Measurements from ENCODE around the gene FOSL1. TPM values are rescaled to one million over a fixed set of nuclear protein-coding genes. Genes with fewer than 3 reads are reported as not detected.
"Not testable (repeated sequence)": the region's sequence is repeated elsewhere in the genome, so short reads cannot be mapped to it uniquely, and the experiment has no call there.

FOSL1 gene
- total and polyA plus RNA-seq, 5 donors = 0.57 to 5.5 (median 0.97) TPM

GRCh38 chr11:65849366-65849765 lies 50.8 kb downstream of the FOSL1 start:
- WGBS = 67% methylated on average over 8 of the region's 8 CpGs
- Histone ChIP-seq H3K9me3 (ENCODE audit: control insufficient read depth, low read length) (no peaks in the 10 kb centered on the region), H3K27ac (ENCODE audit: low read length) (no peak overlapping the region), H3K4me3 (ENCODE audit: low read length) (no peak overlapping the region), H3K4me1 (ENCODE audit: control insufficient read depth, insufficient read depth, low read length) (no peaks in the 10 kb centered on the region), H3K27me3 (ENCODE audit: control insufficient read depth, insufficient read depth) (no peaks in the 10 kb centered on the region)
- no peak for ATAC-seq
- intact Hi-C loops (cut with DNase I) = no loop called here
- DNase-seq = peak in 1 of 3 donors; percentile 29

GRCh38 chr11:65848693-65849092 lies 51.5 kb downstream of the FOSL1 start:
- H3K27ac ChIP-seq (ENCODE audit: low read length); H3K4me3 ChIP-seq (ENCODE audit: low read length); ATAC-seq; H3K9me3 ChIP-seq (ENCODE audit: control insufficient read depth, low read length); H3K4me1 ChIP-seq (ENCODE audit: control insufficient read depth, insufficient read depth, low read length); intact Hi-C loops (cut with DNase I); DNase-seq; H3K27me3 ChIP-seq (ENCODE audit: control insufficient read depth, insufficient read depth): not testable (repeated sequence)
- 61% methylated on average over 7 of the region's 7 CpGs for WGBS

- H3K27ac ChIP-seq (ENCODE audit: low read length) = no peak overlapping the region
- H3K27me3 ChIP-seq (ENCODE audit: control insufficient read depth, insufficient read depth) = no peaks in the 10 kb centered on the region
- WGBS = 67% methylated on average over 3 of the region's 3 CpGs
- no peak for DNase-seq
- intact Hi-C loops (cut with DNase I) = no loop called here
- H3K4me3 ChIP-seq (ENCODE audit: low read length) = no peak overlapping the region
- ATAC-seq = no peak
- H3K4me1 ChIP-seq (ENCODE audit: control insufficient read depth, insufficient read depth, low read length) = no peaks in the 10 kb centered on the region
- H3K9me3 ChIP-seq (ENCODE audit: control insufficient read depth, low read length) = no peaks in the 10 kb centered on the region
These were observed 52.4 kb downstream of the FOSL1 start for GRCh38 chr11:65847746-65848145.

- H3K4me3 ChIP-seq (ENCODE audit: low read length) = no peak overlapping the region
- H3K27me3 ChIP-seq (ENCODE audit: control insufficient read depth, insufficient read depth) = no peaks in the 10 kb centered on the region
- H3K9me3 ChIP-seq (ENCODE audit: control insufficient read depth, low read length) = no peaks in the 10 kb centered on the region
- no peak overlapping the region for H3K27ac ChIP-seq (ENCODE audit: low read length)
- intact Hi-C loops (cut with DNase I) = no loop called here
- WGBS = 88% methylated on average over 10 of the region's 10 CpGs
- H3K4me1 ChIP-seq (ENCODE audit: control insufficient read depth, insufficient read depth, low read length) = no peaks in the 10 kb centered on the region
- no peak for ATAC-seq
- DNase-seq = no peak
These were observed 55.8 kb downstream of the FOSL1 start for GRCh38 chr11:65844231-65844872.

DNA sequence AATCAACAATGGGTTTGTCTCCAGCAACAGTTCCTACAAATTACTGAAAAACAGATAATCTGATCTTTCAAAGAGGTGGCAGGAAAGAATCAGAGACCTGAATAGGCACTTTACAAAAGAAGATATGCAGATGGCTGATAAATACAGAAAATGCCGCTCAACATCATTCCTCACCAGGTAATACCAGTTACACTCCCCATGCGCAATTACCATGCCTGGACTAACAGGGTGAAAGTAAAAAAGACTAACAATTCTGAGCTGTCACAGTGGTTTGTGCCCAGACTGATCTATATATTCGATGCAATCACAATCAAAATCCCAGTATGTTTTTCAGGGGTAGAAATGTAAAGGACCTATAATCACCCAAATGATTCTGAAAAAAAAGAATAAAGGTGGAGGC lies 56.4 kb downstream of the FOSL1 start:
- WGBS = 92% methylated on average over 3 of the region's 3 CpGs
- ATAC-seq (no peak), DNase-seq (no peak)
- Histone ChIP-seq H3K27me3 (ENCODE audit: control insufficient read depth, insufficient read depth) (no peaks in the 10 kb centered on the region), H3K27ac (ENCODE audit: low read length) (no peak overlapping the region), H3K4me3 (ENCODE audit: low read length) (no peak overlapping the region), H3K9me3 (ENCODE audit: control insufficient read depth, low read length) (no peaks in the 10 kb centered on the region), H3K4me1 (ENCODE audit: control insufficient read depth, insufficient read depth, low read length) (no peaks in the 10 kb centered on the region)
- intact Hi-C loops (cut with DNase I) = no loop called here

DNA sequence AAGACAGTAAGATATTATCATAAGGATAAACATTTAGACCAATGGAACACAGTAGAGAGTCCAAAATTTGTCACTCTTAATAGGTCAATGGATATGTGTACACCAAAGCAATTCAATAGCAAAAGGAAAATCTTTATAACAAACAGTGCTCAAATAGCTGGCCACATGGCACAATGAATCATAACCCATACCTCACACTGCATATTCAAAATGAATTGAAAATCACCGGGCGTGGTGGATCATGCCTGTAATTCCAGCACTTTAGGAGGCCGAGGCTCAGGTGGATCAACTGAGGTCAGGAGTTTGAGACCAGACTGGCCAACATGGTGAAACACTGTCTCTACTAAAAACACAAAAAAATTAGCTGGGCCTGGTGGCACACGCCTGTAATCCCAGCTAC lies 58.0 kb downstream of the FOSL1 start:
- no peak for ATAC-seq
- 93% methylated on average over 4 of the region's 4 CpGs for WGBS
- intact Hi-C loops (cut with DNase I) = no loop called here

More for the DNA sequence above, 58.0 kb downstream of the FOSL1 start:
- H3K4me3 ChIP-seq (ENCODE audit: low read length) = no peak overlapping the region
- H3K27ac ChIP-seq (ENCODE audit: low read length) = no peak overlapping the region
- no peaks in the 10 kb centered on the region for H3K4me1 ChIP-seq (ENCODE audit: control insufficient read depth, insufficient read depth, low read length)
- no peaks in the 10 kb centered on the region for H3K9me3 ChIP-seq (ENCODE audit: control insufficient read depth, low read length)
- DNase-seq = no peak
- no peaks in the 10 kb centered on the region for H3K27me3 ChIP-seq (ENCODE audit: control insufficient read depth, insufficient read depth)

Other genes starting within 250 kb of the FOSL1 start
- 10 to 100 TPM; 40.1 to 54.6 (median 40.9) TPM for gene RELA, start 237.5 kb downstream of the FOSL1 start, total RNA-seq
- gene RELA, start 237.5 kb downstream of the FOSL1 start, polyA plus RNA-seq = 30.6 TPM
- gene KAT5, start 188.1 kb downstream of the FOSL1 start, total RNA-seq = 10 to 100 TPM; 49.0 to 57.2 (median 54.0) TPM
- gene KAT5, start 188.1 kb downstream of the FOSL1 start, polyA plus RNA-seq = 49.1 TPM
- 10 to 100 TPM; 68.1 to 94.4 (median 76.4) TPM for gene RNASEH2C, start 179.6 kb downstream of the FOSL1 start, total RNA-seq
- gene RNASEH2C, start 179.6 kb downstream of the FOSL1 start, polyA plus RNA-seq = 158 TPM
- 10 to 100 TPM in 1 of 4 donors, 1 to 10 TPM in 3; 9.0 to 14.1 (median 9.1) TPM for gene AP5B1, start 119.4 kb downstream of the FOSL1 start, total RNA-seq
- 6.6 TPM for gene AP5B1, start 119.4 kb downstream of the FOSL1 start, polyA plus RNA-seq
- not detected for gene OVOL1, start 113.3 kb downstream of the FOSL1 start, total RNA-seq
- gene OVOL1, start 113.3 kb downstream of the FOSL1 start, polyA plus RNA-seq = not detected
- gene SNX32, start 66.4 kb downstream of the FOSL1 start, total RNA-seq = under 1 TPM in 3 of 4 donors, not detected in 1; 0.20 to 0.88 (median 0.48) TPM
- gene SNX32, start 66.4 kb downstream of the FOSL1 start, polyA plus RNA-seq = 0.20 TPM
- 100 to 1,000 TPM; 285 to 470 (median 377) TPM for gene CFL1, start 42.2 kb downstream of the FOSL1 start, total RNA-seq
- 389 TPM for gene CFL1, start 42.2 kb downstream of the FOSL1 start, polyA plus RNA-seq
- 10 to 100 TPM; 33.3 to 39.5 (median 35.8) TPM for gene MUS81, start 40.0 kb downstream of the FOSL1 start, total RNA-seq
- gene MUS81, start 40.0 kb downstream of the FOSL1 start, polyA plus RNA-seq = 44.7 TPM
- 100 to 1,000 TPM; 139 to 164 (median 142) TPM for gene EFEMP2, start 27.6 kb downstream of the FOSL1 start, total RNA-seq
- 128 TPM for gene EFEMP2, start 27.6 kb downstream of the FOSL1 start, polyA plus RNA-seq
- gene CTSW, start 20.6 kb downstream of the FOSL1 start, total RNA-seq = 1 to 10 TPM in 1 of 4 donors, under 1 TPM in 3; 0.45 to 1.7 (median 0.64) TPM
- 0.79 TPM for gene CTSW, start 20.6 kb downstream of the FOSL1 start, polyA plus RNA-seq
- 10 to 100 TPM; 39.7 to 46.6 (median 42.8) TPM for gene FIBP, start 11.9 kb downstream of the FOSL1 start, total RNA-seq
- 37.8 TPM for gene FIBP, start 11.9 kb downstream of the FOSL1 start, polyA plus RNA-seq
- 10 to 100 TPM; 50.8 to 61.3 (median 57.4) TPM for gene CCDC85B, start 9.7 kb downstream of the FOSL1 start, total RNA-seq
- gene CCDC85B, start 9.7 kb downstream of the FOSL1 start, polyA plus RNA-seq = 80.3 TPM
- gene C11orf68, start 18.7 kb upstream of the FOSL1 start, total RNA-seq = 10 to 100 TPM; 31.1 to 41.8 (median 38.7) TPM
- 39.8 TPM for gene C11orf68, start 18.7 kb upstream of the FOSL1 start, polyA plus RNA-seq
- 10 to 100 TPM; 82.9 to 90.2 (median 85.2) TPM for gene DRAP1, start 19.0 kb upstream of the FOSL1 start, total RNA-seq
- gene DRAP1, start 19.0 kb upstream of the FOSL1 start, polyA plus RNA-seq = 130 TPM
- not detected for gene TSGA10IP, start 45.1 kb upstream of the FOSL1 start, total RNA-seq
- gene TSGA10IP, start 45.1 kb upstream of the FOSL1 start, polyA plus RNA-seq = not detected
- gene SART1, start 61.3 kb upstream of the FOSL1 start, total RNA-seq = 10 to 100 TPM; 34.3 to 41.7 (median 36.9) TPM
- gene SART1, start 61.3 kb upstream of the FOSL1 start, polyA plus RNA-seq = 41.3 TPM
- gene EIF1AD, start 101.8 kb upstream of the FOSL1 start, total RNA-seq = 10 to 100 TPM; 19.3 to 22.2 (median 20.8) TPM
- 18.5 TPM for gene EIF1AD, start 101.8 kb upstream of the FOSL1 start, polyA plus RNA-seq
- gene BANF1, start 102.1 kb upstream of the FOSL1 start, total RNA-seq = 100 to 1,000 TPM; 175 to 258 (median 218) TPM
- 274 TPM for gene BANF1, start 102.1 kb upstream of the FOSL1 start, polyA plus RNA-seq
- 1 to 10 TPM; 1.2 to 3.6 (median 2.2) TPM for gene CST6, start 111.6 kb upstream of the FOSL1 start, total RNA-seq
- gene CST6, start 111.6 kb upstream of the FOSL1 start, polyA plus RNA-seq = 2.1 TPM
- gene CATSPER1, start 126.1 kb upstream of the FOSL1 start, total RNA-seq = not detected
- gene CATSPER1, start 126.1 kb upstream of the FOSL1 start, polyA plus RNA-seq = not detected
- 10 to 100 TPM; 10.8 to 13.6 (median 12.1) TPM for gene GAL3ST3, start 148.8 kb upstream of the FOSL1 start, total RNA-seq
- 8.9 TPM for gene GAL3ST3, start 148.8 kb upstream of the FOSL1 start, polyA plus RNA-seq
- gene SF3B2, start 152.0 kb upstream of the FOSL1 start, total RNA-seq = 10 to 100 TPM; 84.4 to 97.7 (median 91.7) TPM
- 62.1 TPM for gene SF3B2, start 152.0 kb upstream of the FOSL1 start, polyA plus RNA-seq
- 10 to 100 TPM; 48.3 to 82.5 (median 56.5) TPM for gene PACS1, start 169.9 kb upstream of the FOSL1 start, total RNA-seq
- 30.9 TPM for gene PACS1, start 169.9 kb upstream of the FOSL1 start, polyA plus RNA-seq